T-helper 22 cell (primary cell): ENCODE results near the gene DUSP5.

Experiments
- DNase-seq: peaks from one replicate; pipeline ENCODE4 v3.0.0-alpha.2; 2020; ENCODE audit warnings: low read depth

Gene DUSP5

GRCh38 chr10:110481919-110482318 is 15.8 kb upstream of the DUSP5 start:
- no peak for DNase-seq

- no peak for DNase-seq
These were observed 14.1 kb upstream of the DUSP5 start for GRCh38 chr10:110483633-110484032.

- DNase-seq: no peak
These were observed 12.2 kb upstream of the DUSP5 start for GRCh38 chr10:110485541-110485940.

GRCh38 chr10:110486680-110487410 is 10.9 kb upstream of the DUSP5 start:
- no peak for DNase-seq

GRCh38 chr10:110487411-110488331 is 10.0 kb upstream of the DUSP5 start:
- DNase-seq: no peak

- no peak for DNase-seq
These were observed 9.4 kb upstream of the DUSP5 start for GRCh38 chr10:110488332-110488681.

GRCh38 chr10:110488940-110489339 is 8.8 kb upstream of the DUSP5 start:
- DNase-seq: no peak

GRCh38 chr10:110490640-110491039 is 7.1 kb upstream of the DUSP5 start:
- no peak for DNase-seq

GRCh38 chr10:110491346-110491745 is 6.4 kb upstream of the DUSP5 start:
- DNase-seq: no peak

GRCh38 chr10:110492069-110492822 is 5.5 kb upstream of the DUSP5 start:
- no peak for DNase-seq

GRCh38 chr10:110493832-110494426 is 3.8 kb upstream of the DUSP5 start:
- no peak for DNase-seq

- no peak for DNase-seq
These were observed 3.2 kb upstream of the DUSP5 start for GRCh38 chr10:110494532-110494931.

- DNase-seq: peak; percentile 36
These were observed 1.8 kb upstream of the DUSP5 start for GRCh38 chr10:110495731-110496552.

GRCh38 chr10:110496553-110497437 is 912 bp upstream of the DUSP5 start:
- no peak for DNase-seq

- peak; percentile 35 for DNase-seq
These were observed 627 bp downstream of the DUSP5 start for GRCh38 chr10:110498087-110498981.

GRCh38 chr10:110498982-110499795 is 1.5 kb downstream of the DUSP5 start:
- no peak for DNase-seq

- no peak for DNase-seq
These were observed 2.2 kb downstream of the DUSP5 start for GRCh38 chr10:110499796-110500514.

- no peak for DNase-seq
These were observed 2.8 kb downstream of the DUSP5 start for GRCh38 chr10:110500515-110500905.
